Activated CD4-positive, alpha-beta T cell treated with anti-CD3 and anti-CD28 coated beads, Interleukin-10, Interleukin-2, amounts not matched to agents 100 ng/mL and 50 ng/mL, durations not matched to agents 16 hours and 8 hours (primary cell): ENCODE data around the gene AP2A2.

Experiments used
- DNase-seq: peaks from one replicate; pipeline ENCODE4 v3.0.0-alpha.2; 2020

AP2A2 gene

GRCh38 chr11:1017269-1018005, 91.8 kb downstream of the AP2A2 start:
- DNase-seq: no peak

GRCh38 chr11:1018091-1018490, 92.4 kb downstream of the AP2A2 start:
- no peak for DNase-seq

- DNase-seq: no peak
Measured at GRCh38 chr11:1019321-1019910, 93.7 kb downstream of the AP2A2 start.

GRCh38 chr11:1020211-1020905, 94.7 kb downstream of the AP2A2 start:
- no peak for DNase-seq

GRCh38 chr11:1022411-1022810, 96.7 kb downstream of the AP2A2 start:
- no peak for DNase-seq

GRCh38 chr11:1022908-1023810, 97.5 kb downstream of the AP2A2 start:
- DNase-seq: no peak

GRCh38 chr11:1023811-1024596, 98.3 kb downstream of the AP2A2 start:
- no peak for DNase-seq

- no peak for DNase-seq
Measured at GRCh38 chr11:1024597-1025409, 99.1 kb downstream of the AP2A2 start.

GRCh38 chr11:1025410-1026162, 99.9 kb downstream of the AP2A2 start:
- DNase-seq: no peak

GRCh38 chr11:1026163-1026450, 100.4 kb downstream of the AP2A2 start:
- DNase-seq: no peak

GRCh38 chr11:1026641-1027482, 101.2 kb downstream of the AP2A2 start:
- DNase-seq: no peak

- DNase-seq: no peak
Measured at GRCh38 chr11:1027483-1028290, 102.0 kb downstream of the AP2A2 start.

- no peak for DNase-seq
Measured at GRCh38 chr11:1028291-1028540, 102.5 kb downstream of the AP2A2 start.

- DNase-seq: no peak
Measured at GRCh38 chr11:1028616-1029015, 102.9 kb downstream of the AP2A2 start.

GRCh38 chr11:1029051-1029450, 103.4 kb downstream of the AP2A2 start:
- no peak for DNase-seq

GRCh38 chr11:1029654-1030053, 104.0 kb downstream of the AP2A2 start:
- no peak for DNase-seq

- DNase-seq: no peak
Measured at GRCh38 chr11:1030086-1030485, 104.4 kb downstream of the AP2A2 start.

GRCh38 chr11:1030556-1030955, 104.9 kb downstream of the AP2A2 start:
- no peak for DNase-seq
